ENCODE results near the gene LIMK1. TPM values are rescaled to one million over a fixed set of nuclear protein-coding genes. Genes with fewer than 3 reads are reported as not detected.

The LIMK1 gene
- total and polyA plus RNA-seq, 11 donors = 6.3 to 23.2 (median 10.8) TPM

- H3K9me3 ChIP-seq = no peaks in the 10 kb centered on the region
- no peaks in the 10 kb centered on the region for H3K27me3 ChIP-seq
- H3K36me3 ChIP-seq = peaks cover 0 to 95% (median 58%) of the 10 kb centered on the region in 9 donors
- TF ChIP-seq CTCF (IDR thresholded peaks at IDR 0.05) (no peak), POLR2A (IDR thresholded peaks at IDR 0.05) (no peak)
- peaks cover 0 to 3% (median 0%) of the 10 kb centered on the region in 12 donors for H3K4me1 ChIP-seq
- H3K27ac ChIP-seq = no peak overlapping the region
- peak in 1 of 5 donors; percentile 28 for DNase-seq
- no peak overlapping the region for H3K4me3 ChIP-seq
- intact Hi-C loops (cut with DNase I) = no loop called here
- 79 to 88% (median 86%) methylated on average over 4 to 5 of the region's 5 CpGs for WGBS, 4 donors
- ATAC-seq = no peak
These were observed 35.7 kb upstream of the LIMK1 start for GRCh38 chr7:74047804-74048380.

GRCh38 chr7:74048999-74049599 lies 34.5 kb upstream of the LIMK1 start:
- TF ChIP-seq POLR2A (IDR thresholded peaks at IDR 0.05) (no peak), CTCF (IDR thresholded peaks at IDR 0.05) (no peak)
- DNase-seq (no peak), ATAC-seq (no peak)
- H3K36me3 ChIP-seq = peaks cover 0 to 92% (median 53%) of the 10 kb centered on the region in 9 donors
- H3K27ac ChIP-seq = no peak overlapping the region
- H3K9me3 ChIP-seq = no peaks in the 10 kb centered on the region
- H3K4me3 ChIP-seq = no peak overlapping the region
- H3K27me3 ChIP-seq = no peaks in the 10 kb centered on the region
- 95 to 97% (median 96%) methylated on average over 2 of the region's 2 CpGs for WGBS, 4 donors
- intact Hi-C loops (cut with DNase I) = no loop called here
- no peaks in the 10 kb centered on the region for H3K4me1 ChIP-seq

GRCh38 chr7:74049997-74050798 lies 33.4 kb upstream of the LIMK1 start:
- Histone ChIP-seq H3K9me3 (no peaks in the 10 kb centered on the region), H3K4me3 (no peak overlapping the region), H3K27me3 (no peaks in the 10 kb centered on the region), H3K27ac (no peak overlapping the region), H3K36me3 (peaks cover 0 to 92% (median 55%) of the 10 kb centered on the region in 9 donors), H3K4me1 (no peaks in the 10 kb centered on the region)
- intact Hi-C loops (cut with DNase I) = no loop called here
- no peak for DNase-seq
- ATAC-seq = no peak
- no peak for TF ChIP-seq CTCF (IDR thresholded peaks at IDR 0.05)
- TF ChIP-seq POLR2A (IDR thresholded peaks at IDR 0.05) = no peak
- WGBS, 4 donors = 86 to 95% (median 89%) methylated on average over 3 of the region's 3 CpGs

- Histone ChIP-seq H3K36me3 (peaks cover 0 to 92% (median 47%) of the 10 kb centered on the region in 9 donors), H3K4me1 (no peaks in the 10 kb centered on the region), H3K4me3 (no peak overlapping the region), H3K27me3 (no peaks in the 10 kb centered on the region), H3K27ac (no peak overlapping the region), H3K9me3 (no peaks in the 10 kb centered on the region)
- 63 to 81% (median 73%) methylated on average over 9 to 10 of the region's 10 CpGs for WGBS, 4 donors
- intact Hi-C loops (cut with DNase I) = no loop called here
- TF ChIP-seq POLR2A (IDR thresholded peaks at IDR 0.05) = no peak
- DNase-seq (peak in 1 of 5 donors; percentile 52), ATAC-seq (peak in 2 of 4 donors; percentile 16 to 40)
These were observed 32.4 kb upstream of the LIMK1 start for GRCh38 chr7:74051193-74051592.
